H9 (cell line): ENCODE data around the gene BAIAP2. TPM values are rescaled to one million over a fixed set of nuclear protein-coding genes. Genes with fewer than 3 reads are reported as not detected.
A peak's percentile ranks its signal among the peaks of the same experiment; 100 is the strongest.

Source experiments
- DNase-seq: peaks from one replicate; pipeline ENCODE4 v3.0.0-alpha.2; 2017
- H2AFZ ChIP-seq: one replicate; pipeline ENCODE4 v1.6.1; 2013; ENCODE audit warnings: mild to moderate bottlenecking, low read length, control low read depth, moderate library complexity
- H2AK5ac ChIP-seq: 2 replicates; pipeline ENCODE4 v1.6.1; 2013; ENCODE audit warnings: low read length, control low read depth, mixed read lengths; ENCODE audit not compliant: insufficient read length
- H2BK120ac ChIP-seq: one replicate; pipeline ENCODE4 v1.6.1; 2013; ENCODE audit warnings: low read depth, mild to moderate bottlenecking, low read length, control low read depth, inconsistent platforms; ENCODE audit not compliant: poor library complexity, severe bottlenecking
- H2BK12ac ChIP-seq: 2 replicates; pipeline ENCODE4 v1.6.1; 2013; ENCODE audit warnings: low read length, control low read depth, mixed read lengths, low read depth; ENCODE audit not compliant: insufficient read length
- H2BK15ac ChIP-seq: 2 replicates; pipeline ENCODE4 v1.6.1; 2013; ENCODE audit warnings: low read depth, low read length, control low read depth
- H2BK20ac ChIP-seq: one replicate; pipeline ENCODE4 v1.6.1; 2013; ENCODE audit warnings: low read depth, mild to moderate bottlenecking, low read length, control low read depth, inconsistent platforms; ENCODE audit not compliant: poor library complexity, severe bottlenecking
- H2BK5ac ChIP-seq: 2 replicates; pipeline ENCODE4 v1.6.1; 2013; ENCODE audit warnings: low read length, control low read depth, mixed read lengths; ENCODE audit not compliant: insufficient read length
- H3K14ac ChIP-seq: 2 replicates; pipeline ENCODE4 v1.6.1; 2013; ENCODE audit warnings: low read length, control low read depth; ENCODE audit not compliant: insufficient read depth
- H3K18ac ChIP-seq: 2 replicates; pipeline ENCODE4 v1.6.1; 2013; ENCODE audit warnings: low read depth, mild to moderate bottlenecking, mixed read lengths, low read length, control low read depth; ENCODE audit not compliant: insufficient read length
- H3K23ac ChIP-seq: 2 replicates; pipeline ENCODE4 v1.6.1; 2013; ENCODE audit warnings: low read length, control low read depth, mixed read lengths, low read depth; ENCODE audit not compliant: insufficient read length
- H3K23me2 ChIP-seq: 2 replicates; pipeline ENCODE4 v1.6.1; 2013; ENCODE audit warnings: low read depth, mild to moderate bottlenecking, mixed read lengths, low read length, control low read depth; ENCODE audit not compliant: insufficient read length, poor library complexity, severe bottlenecking
- H3K27ac ChIP-seq: 2 replicates; pipeline ENCODE4 v1.5.1; 2013; ENCODE audit warnings: low read length, control low read depth, mixed read lengths, low read depth; ENCODE audit not compliant: insufficient read length
- H3K27me3 ChIP-seq: 2 replicates; pipeline ENCODE4 v1.6.1; 2013; ENCODE audit warnings: low read length, control low read depth, inconsistent platforms; ENCODE audit not compliant: insufficient read depth
- H3K4ac ChIP-seq: 2 replicates; pipeline ENCODE4 v1.6.1; 2013; ENCODE audit warnings: low read depth, mild to moderate bottlenecking, control low read depth, inconsistent platforms, low read length, moderate library complexity
- H3K4me1 ChIP-seq: 2 replicates; pipeline ENCODE4 v1.6.1; 2013; ENCODE audit warnings: low read length, control low read depth, inconsistent platforms; ENCODE audit not compliant: insufficient read depth
- H3K4me2 ChIP-seq: 2 replicates; pipeline ENCODE4 v1.6.1; 2013; ENCODE audit warnings: low read length, control low read depth, mixed read lengths; ENCODE audit not compliant: insufficient read length, insufficient read depth
- H3K56ac ChIP-seq: 2 replicates; pipeline ENCODE4 v1.6.1; 2013; ENCODE audit warnings: low read depth, mild to moderate bottlenecking, mixed read lengths, low read length, control low read depth; ENCODE audit not compliant: insufficient read length
- H3K79me1 ChIP-seq: 2 replicates; pipeline ENCODE4 v1.6.1; 2013; ENCODE audit warnings: low read depth, mild to moderate bottlenecking, moderate library complexity, low read length, control low read depth, inconsistent platforms; ENCODE audit not compliant: insufficient read depth, poor library complexity, severe bottlenecking
- H3K79me2 ChIP-seq: 2 replicates; pipeline ENCODE4 v1.6.1; 2013; ENCODE audit warnings: low read length, control low read depth, inconsistent platforms; ENCODE audit not compliant: insufficient read depth
- H3K9ac ChIP-seq: 2 replicates; pipeline ENCODE4 v1.6.1; 2013; ENCODE audit warnings: low read length, control low read depth, mixed read lengths; ENCODE audit not compliant: insufficient read length; ENCODE audit errors: extremely low read depth
- H3K9me3 ChIP-seq: one replicate; pipeline ENCODE4 v1.6.1; 2013; ENCODE audit warnings: low read depth, low read length, inconsistent platforms; ENCODE audit not compliant: control insufficient read depth
- H3T11ph ChIP-seq: one replicate; pipeline ENCODE4 v1.6.1; 2013; ENCODE audit warnings: mild to moderate bottlenecking, low read length, control low read depth, inconsistent platforms
- H4K20me1 ChIP-seq: one replicate; pipeline ENCODE4 v1.6.1; 2013; ENCODE audit not compliant: control insufficient read depth, insufficient read length, insufficient read depth
- H4K5ac ChIP-seq: 2 replicates; pipeline ENCODE4 v1.6.1; 2013; ENCODE audit warnings: low read depth, mild to moderate bottlenecking, mixed read lengths, low read length, control low read depth; ENCODE audit not compliant: insufficient read length
- H4K8ac ChIP-seq: replicated peaks from 2 replicates; pipeline ENCODE4 v1.6.1; 2013; ENCODE audit warnings: low read length, control low read depth, mixed read lengths, low read depth; ENCODE audit not compliant: insufficient read length
- H4K91ac ChIP-seq: 2 replicates; pipeline ENCODE4 v1.6.1; 2013; ENCODE audit warnings: low read depth, mild to moderate bottlenecking, moderate library complexity, mixed read lengths, low read length, control low read depth; ENCODE audit not compliant: insufficient read length
- H3K27ac Mint-ChIP-seq, 3 experiments: 2 replicates in 2 of 3; 3 replicates in 1 of 3; pipeline ENCODE4 v1.8.0; 2020 to 2021; ENCODE audit warnings: mixed read lengths in 3 of 3, mild to moderate bottlenecking in 1 of 3, moderate library complexity in 1 of 3
- H3K27me3 Mint-ChIP-seq: 2 replicates; pipeline ENCODE4 v1.8.0; 2021; ENCODE audit warnings: low read depth, mild to moderate bottlenecking, moderate library complexity, mixed read lengths
- H3K36me3 Mint-ChIP-seq, 3 experiments: 2 replicates in 2 of 3; 3 replicates in 1 of 3; pipeline ENCODE4 v1.8.0; 2020 to 2021; ENCODE audit warnings: low read depth in 3 of 3, mixed read lengths in 3 of 3; ENCODE audit not compliant: insufficient read depth in 1 of 3
- H3K4me1 Mint-ChIP-seq, 2 experiments: 2 replicates each; pipeline ENCODE4 v1.8.0; 2020; ENCODE audit warnings: mixed read lengths in 2 of 2
- H3K4me3 Mint-ChIP-seq, 2 experiments: 2 replicates in 1 of 2; 3 replicates in 1 of 2; pipeline ENCODE4 v1.8.0; 2020 to 2021; ENCODE audit warnings: mild to moderate bottlenecking in 2 of 2, mixed read lengths in 2 of 2, moderate library complexity in 1 of 2
- H3K9me3 Mint-ChIP-seq, 2 experiments: 2 replicates in 1 of 2; 3 replicates in 1 of 2; pipeline ENCODE4 v1.8.0; 2020; ENCODE audit warnings: mild to moderate bottlenecking in 2 of 2, mixed read lengths in 2 of 2, moderate library complexity in 1 of 2
- CTCF ChIP-seq: fragments of 200-600 bp; sonication (generic); conservative IDR thresholded peaks from 3 replicates; pipeline ENCODE4 v1.8.0; 2021; ENCODE audit warnings: antibody characterized with exemption, mild to moderate bottlenecking
- WGBS: extraction: QIAGEN DNeasy Blood & Tissue Kit; methylation state at CpG from one replicate; pipeline ENCODE4 v1.1.7; 2013; ENCODE audit warnings: missing lambda C conversion rate, low lambda C conversion rate, mixed read lengths; ENCODE audit not compliant: insufficient read length; ENCODE audit errors: extremely low coverage; 5-methylcytosine and 5-hydroxymethylcytosine counted together
- total RNA-seq: library from RNA; stranded (reverse); gene quantifications from 2 replicates; pipeline ENCODE4 v1.2.1, GENCODE V29; 2021

Gene BAIAP2
- total RNA-seq, 1 experiment from 2014 or later, result 27.8 TPM

- no peak for DNase-seq
- no peak overlapping the region for H4K5ac ChIP-seq
- no peak overlapping the region for H2AFZ ChIP-seq
- no peaks in the 10 kb centered on the region for H3K9me3 Mint-ChIP-seq
- H2BK120ac ChIP-seq, result no peak overlapping the region
- no peaks in the 10 kb centered on the region for H3K79me2 ChIP-seq
- H3K9me3 ChIP-seq, result no peaks in the 10 kb centered on the region
- H3T11ph ChIP-seq, result no peak overlapping the region
- no peak overlapping the region for H3K4me2 ChIP-seq
- no peak overlapping the region for H3K4me3 Mint-ChIP-seq
- no peak overlapping the region for H2BK20ac ChIP-seq
- peaks cover 11 to 27% of the 10 kb centered on the region in 2 experiments for H3K4me1 Mint-ChIP-seq
- no peaks in the 10 kb centered on the region for H3K27me3 ChIP-seq
- no peaks in the 10 kb centered on the region for H3K23me2 ChIP-seq
- H3K36me3 Mint-ChIP-seq, result peaks cover 0 to 10% (median 4%) of the 10 kb centered on the region in 3 experiments; a peak in 6 of 7 replicates
- H3K27ac Mint-ChIP-seq, result peak overlapping the region in 2 of 3 experiments; percentile 9 to 85; a peak in 1 of 7 replicates
- H3K27me3 Mint-ChIP-seq, result no peaks in the 10 kb centered on the region
- no peak for TF ChIP-seq CTCF
- no peaks in the 10 kb centered on the region for H3K4me1 ChIP-seq
- H3K9ac ChIP-seq, result no peak overlapping the region
- H2BK5ac ChIP-seq, result no peak overlapping the region
- H3K4ac ChIP-seq, result no peak overlapping the region
- no peak overlapping the region for H3K56ac ChIP-seq
- H2BK12ac ChIP-seq, result no peak overlapping the region
- H3K18ac ChIP-seq, result no peak overlapping the region
- no peaks in the 10 kb centered on the region for H3K79me1 ChIP-seq
- no peak overlapping the region for H3K27ac ChIP-seq
- H4K20me1 ChIP-seq, result no peaks in the 10 kb centered on the region
- H2AK5ac ChIP-seq, result no peak overlapping the region
- H3K14ac ChIP-seq, result no peak overlapping the region; the same call in 1 of the 2 replicates
- H2BK15ac ChIP-seq, result no peak overlapping the region
- no peak overlapping the region for H4K91ac ChIP-seq
- no CpG with 5 or more reads among the region's 14 CpGs for WGBS
- no peak overlapping the region for H3K23ac ChIP-seq
- H4K8ac ChIP-seq, result no peak overlapping the region
These were observed 22.3 kb downstream of the BAIAP2 start for GRCh38 chr17:81057079-81057730.
